ENCODE data around the gene FCER2.

The FCER2 gene

GRCh38 chr19:7638802-7639465 is 63.0 kb downstream of the FCER2 start:
- no peak for FAIRE-seq
- DNase-seq (ENCODE audit: insufficient read length, low spot score) = no peak
- TF ChIP-seq POLR2AphosphoS5 (IDR thresholded peaks at IDR 0.05; ENCODE audit: low read depth, low read length) (no peak), POLR2A (IDR thresholded peaks at IDR 0.05; ENCODE audit: low read depth, low read length) (no peak), TAF1 (IDR thresholded peaks at IDR 0.05; ENCODE audit: low read depth, low read length) (no peak)

Data from GM12891 (cell line).